WTC11 (cell line): ENCODE results near the gene RTN4. TPM values are rescaled to one million over a fixed set of nuclear protein-coding genes. Genes with fewer than 3 reads are reported as not detected.

Experiments used
- ATAC-seq: fragments of 200-7000 bp; cut with Tn5 transposase; 2 replicates; pipeline ENCODE4 v1.10.0; 2021; ENCODE audit warnings: mild to moderate bottlenecking, moderate library complexity
- CTCF ChIA-PET: fragments of 300-600 bp; sonication (Branson Sonifier 250); formaldehyde crosslinking; loops from one replicate; lab custom pipeline; 2021; ENCODE audit warnings: antibody characterized with exemption; lab: Charles Lee
- POLR2A ChIA-PET: fragments of 350-600 bp; sonication (Branson Sonifier 250); formaldehyde crosslinking; loops from one replicate; lab custom pipeline; 2021; ENCODE audit warnings: antibody characterized with exemption; lab: Charles Lee
- DNase-seq: peaks from one replicate; pipeline ENCODE4 v3.0.0; 2021; ENCODE audit warnings: low spot score
- H3K27ac Mint-ChIP-seq: 2 replicates; pipeline ENCODE4 v1.8.0; 2021; ENCODE audit warnings: mixed read lengths
- H3K27me3 Mint-ChIP-seq: 2 replicates; pipeline ENCODE4 v1.8.0; 2021; ENCODE audit warnings: low read depth, mild to moderate bottlenecking, moderate library complexity, mixed read lengths
- H3K36me3 Mint-ChIP-seq: 2 replicates; pipeline ENCODE4 v1.8.0; 2021; ENCODE audit warnings: mixed read lengths
- H3K4me1 Mint-ChIP-seq: 2 replicates; pipeline ENCODE4 v1.8.0; 2022; ENCODE audit warnings: mixed read lengths
- H3K4me3 Mint-ChIP-seq: 2 replicates; pipeline ENCODE4 v1.8.0; 2021; ENCODE audit warnings: mild to moderate bottlenecking, moderate library complexity, mixed read lengths
- H3K9me3 Mint-ChIP-seq: 2 replicates; pipeline ENCODE4 v1.8.0; 2021; ENCODE audit warnings: mixed read lengths
- ATF1 ChIP-seq: sonication (generic); formaldehyde crosslinking; IDR thresholded peaks from 2 replicates; pipeline ENCODE4 v1.8.1; 2023; ENCODE audit warnings: mild to moderate bottlenecking, moderate library complexity, missing genetic modification reagents
- ETV6 ChIP-seq: sonication (generic); formaldehyde crosslinking; IDR thresholded peaks from 2 replicates; pipeline ENCODE4 v1.8.1; 2022; ENCODE audit warnings: mild to moderate bottlenecking, missing genetic modification reagents
- FOXJ3 ChIP-seq: sonication (generic); formaldehyde crosslinking; IDR thresholded peaks from 2 replicates; pipeline ENCODE4 v1.9.0; 2021; ENCODE audit warnings: missing genetic modification reagents, mild to moderate bottlenecking, borderline replicate concordance
- GABPB1 ChIP-seq: sonication (generic); formaldehyde crosslinking; IDR thresholded peaks from 2 replicates; pipeline ENCODE4 v1.8.1; 2023; ENCODE audit warnings: mild to moderate bottlenecking, missing genetic modification reagents
- HMGA2 ChIP-seq: fragments of 250-450 bp; sonication (Bioruptor Pico); IDR thresholded peaks from 2 replicates; pipeline ENCODE4 v1.4.0; 2021; ENCODE audit warnings: mild to moderate bottlenecking, moderate library complexity
- IRF2 ChIP-seq: sonication (generic); formaldehyde crosslinking; IDR thresholded peaks from 2 replicates; pipeline ENCODE4 v1.8.0; 2022; ENCODE audit warnings: low read depth, missing genetic modification reagents, borderline replicate concordance
- PRDM15 ChIP-seq: sonication (generic); formaldehyde crosslinking; IDR thresholded peaks from 2 replicates; pipeline ENCODE4 v1.8.0; 2022; ENCODE audit warnings: missing genetic modification reagents
- TCF7 ChIP-seq: sonication (generic); formaldehyde crosslinking; IDR thresholded peaks from 2 replicates; pipeline ENCODE4 v1.8.0; 2022; ENCODE audit warnings: mild to moderate bottlenecking, low read depth, missing genetic modification reagents, moderate library complexity
- ZNF138 ChIP-seq: sonication (generic); formaldehyde crosslinking; conservative IDR thresholded peaks from 2 replicates; pipeline ENCODE4 v1.8.1; 2022; ENCODE audit warnings: mild to moderate bottlenecking, moderate library complexity, missing genetic modification reagents
- ZNF232 ChIP-seq: sonication (generic); formaldehyde crosslinking; IDR thresholded peaks from 2 replicates; pipeline ENCODE4 v1.8.0; 2022; ENCODE audit warnings: mild to moderate bottlenecking, missing genetic modification reagents
- ZNF532 ChIP-seq: fragments of 250-450 bp; sonication (Bioruptor Pico); IDR thresholded peaks from 2 replicates; pipeline ENCODE4 v1.9.0; 2021; ENCODE audit warnings: mild to moderate bottlenecking, borderline replicate concordance
- total RNA-seq: library from RNA; stranded (reverse); gene quantifications from 3 replicates; pipeline ENCODE4 v1.2.3, GENCODE V29; 2021
- TF ChIP-seq, protein P1 (sequence below): fragments of 250-450 bp; sonication (Bioruptor Pico); IDR thresholded peaks from 2 replicates; pipeline ENCODE4 v1.9.0; 2021; ENCODE audit warnings: mild to moderate bottlenecking
- TF ChIP-seq, protein P2 (sequence below): sonication (generic); formaldehyde crosslinking; IDR thresholded peaks from 2 replicates; pipeline ENCODE4 v1.8.1; 2023; ENCODE audit warnings: mild to moderate bottlenecking, missing genetic modification reagents
- TF ChIP-seq, protein P3 (sequence below): sonication (generic); formaldehyde crosslinking; IDR thresholded peaks from 2 replicates; pipeline ENCODE4 v1.8.1; 2023; ENCODE audit warnings: mild to moderate bottlenecking, missing genetic modification reagents, moderate library complexity

The RTN4 gene
- total RNA-seq, 1 experiment from 2014 or later = 202 TPM

DNA sequence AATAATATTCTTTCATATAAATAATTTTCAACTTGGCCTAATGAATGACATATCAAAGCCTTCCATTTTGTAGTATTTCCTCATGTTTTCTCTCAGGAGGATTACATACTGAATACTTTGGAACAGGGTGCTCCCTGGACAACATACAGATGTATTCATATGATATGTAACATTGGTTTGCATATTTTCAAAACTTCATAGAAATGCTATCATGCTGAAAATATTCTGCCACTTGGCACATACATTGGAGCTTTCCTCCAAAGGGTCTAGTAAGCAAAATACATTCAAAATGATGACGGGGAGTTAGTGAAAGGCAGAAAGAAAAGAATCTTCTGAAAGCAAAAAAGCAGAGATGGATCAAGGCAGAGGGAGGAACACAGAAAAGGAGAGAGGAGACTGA lies 38.1 kb upstream of the RTN4 start:
- H3K27ac Mint-ChIP-seq = no peak overlapping the region
- H3K4me3 Mint-ChIP-seq = no peak overlapping the region
- no peak for DNase-seq
- no peaks in the 10 kb centered on the region for H3K27me3 Mint-ChIP-seq
- CTCF ChIA-PET = no interaction called here
- no peak for ATAC-seq
- H3K4me1 Mint-ChIP-seq = no peaks in the 10 kb centered on the region
- H3K36me3 Mint-ChIP-seq = no peaks in the 10 kb centered on the region
- TF ChIP-seq, protein P1, sequence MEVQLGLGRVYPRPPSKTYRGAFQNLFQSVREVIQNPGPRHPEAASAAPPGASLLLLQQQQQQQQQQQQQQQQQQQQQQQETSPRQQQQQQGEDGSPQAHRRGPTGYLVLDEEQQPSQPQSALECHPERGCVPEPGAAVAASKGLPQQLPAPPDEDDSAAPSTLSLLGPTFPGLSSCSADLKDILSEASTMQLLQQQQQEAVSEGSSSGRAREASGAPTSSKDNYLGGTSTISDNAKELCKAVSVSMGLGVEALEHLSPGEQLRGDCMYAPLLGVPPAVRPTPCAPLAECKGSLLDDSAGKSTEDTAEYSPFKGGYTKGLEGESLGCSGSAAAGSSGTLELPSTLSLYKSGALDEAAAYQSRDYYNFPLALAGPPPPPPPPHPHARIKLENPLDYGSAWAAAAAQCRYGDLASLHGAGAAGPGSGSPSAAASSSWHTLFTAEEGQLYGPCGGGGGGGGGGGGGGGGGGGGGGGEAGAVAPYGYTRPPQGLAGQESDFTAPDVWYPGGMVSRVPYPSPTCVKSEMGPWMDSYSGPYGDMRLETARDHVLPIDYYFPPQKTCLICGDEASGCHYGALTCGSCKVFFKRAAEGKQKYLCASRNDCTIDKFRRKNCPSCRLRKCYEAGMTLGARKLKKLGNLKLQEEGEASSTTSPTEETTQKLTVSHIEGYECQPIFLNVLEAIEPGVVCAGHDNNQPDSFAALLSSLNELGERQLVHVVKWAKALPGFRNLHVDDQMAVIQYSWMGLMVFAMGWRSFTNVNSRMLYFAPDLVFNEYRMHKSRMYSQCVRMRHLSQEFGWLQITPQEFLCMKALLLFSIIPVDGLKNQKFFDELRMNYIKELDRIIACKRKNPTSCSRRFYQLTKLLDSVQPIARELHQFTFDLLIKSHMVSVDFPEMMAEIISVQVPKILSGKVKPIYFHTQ (CRISPR knock-in tag) = no peak
- TF ChIP-seq HMGA2 (CRISPR knock-in tag) (no peak), ZNF532 (CRISPR knock-in tag) (no peak), ETV6 (CRISPR knock-in tag) (no peak), TCF7 (no peak), ZNF138 (no peak), PRDM15 (CRISPR knock-in tag) (no peak), IRF2 (CRISPR knock-in tag) (no peak), ZNF232 (CRISPR knock-in tag) (no peak), GABPB1 (CRISPR knock-in tag) (no peak)
- TF ChIP-seq, protein P2, sequence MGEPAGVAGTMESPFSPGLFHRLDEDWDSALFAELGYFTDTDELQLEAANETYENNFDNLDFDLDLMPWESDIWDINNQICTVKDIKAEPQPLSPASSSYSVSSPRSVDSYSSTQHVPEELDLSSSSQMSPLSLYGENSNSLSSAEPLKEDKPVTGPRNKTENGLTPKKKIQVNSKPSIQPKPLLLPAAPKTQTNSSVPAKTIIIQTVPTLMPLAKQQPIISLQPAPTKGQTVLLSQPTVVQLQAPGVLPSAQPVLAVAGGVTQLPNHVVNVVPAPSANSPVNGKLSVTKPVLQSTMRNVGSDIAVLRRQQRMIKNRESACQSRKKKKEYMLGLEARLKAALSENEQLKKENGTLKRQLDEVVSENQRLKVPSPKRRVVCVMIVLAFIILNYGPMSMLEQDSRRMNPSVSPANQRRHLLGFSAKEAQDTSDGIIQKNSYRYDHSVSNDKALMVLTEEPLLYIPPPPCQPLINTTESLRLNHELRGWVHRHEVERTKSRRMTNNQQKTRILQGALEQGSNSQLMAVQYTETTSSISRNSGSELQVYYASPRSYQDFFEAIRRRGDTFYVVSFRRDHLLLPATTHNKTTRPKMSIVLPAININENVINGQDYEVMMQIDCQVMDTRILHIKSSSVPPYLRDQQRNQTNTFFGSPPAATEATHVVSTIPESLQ (CRISPR knock-in tag) = no peak
- TF ChIP-seq, protein P3, sequence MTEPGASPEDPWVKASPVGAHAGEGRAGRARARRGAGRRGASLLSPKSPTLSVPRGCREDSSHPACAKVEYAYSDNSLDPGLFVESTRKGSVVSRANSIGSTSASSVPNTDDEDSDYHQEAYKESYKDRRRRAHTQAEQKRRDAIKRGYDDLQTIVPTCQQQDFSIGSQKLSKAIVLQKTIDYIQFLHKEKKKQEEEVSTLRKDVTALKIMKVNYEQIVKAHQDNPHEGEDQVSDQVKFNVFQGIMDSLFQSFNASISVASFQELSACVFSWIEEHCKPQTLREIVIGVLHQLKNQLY = no peak
- POLR2A ChIA-PET = no interaction called here
- peaks cover 10% of the 10 kb centered on the region; the same call in 1 of the 2 replicates for H3K9me3 Mint-ChIP-seq

DNA sequence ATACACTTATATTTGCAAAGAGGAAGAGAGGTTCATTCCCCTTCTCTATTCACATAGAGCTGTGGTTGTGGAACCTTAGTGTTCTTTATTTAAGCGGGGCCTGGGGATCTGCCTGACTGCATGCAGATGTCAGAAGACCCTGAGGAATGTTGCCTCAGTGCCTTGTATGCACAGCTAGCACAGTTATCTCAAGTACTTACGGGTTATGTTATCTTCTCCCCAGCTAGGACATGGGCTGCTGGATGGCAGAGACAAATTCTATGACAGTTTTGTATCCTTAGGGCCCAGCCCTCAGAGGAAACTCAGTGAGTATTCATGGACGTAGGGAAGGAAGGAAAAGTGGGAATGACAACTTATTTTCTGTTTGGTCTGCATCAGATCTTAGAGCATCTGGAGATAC lies 37.7 kb upstream of the RTN4 start:
- POLR2A ChIA-PET = no interaction called here
- Mint-ChIP-seq H3K27me3 (no peaks in the 10 kb centered on the region), H3K9me3 (peaks cover 10% of the 10 kb centered on the region; the same call in 1 of the 2 replicates), H3K36me3 (no peaks in the 10 kb centered on the region), H3K27ac (no peak overlapping the region), H3K4me3 (no peak overlapping the region), H3K4me1 (no peaks in the 10 kb centered on the region)
- DNase-seq (no peak), ATAC-seq (no peak)
- CTCF ChIA-PET = no interaction called here
- TF ChIP-seq FOXJ3 (no peak), ATF1 (CRISPR knock-in tag) (no peak)
